Stimulated activated CD8-positive, alpha-beta memory T cell treated with anti-CD3 and anti-CD28 coated beads, Interleukin-7, amount 100 ng/mL, for 4 hours (primary cell): ENCODE data around the gene COMMD8.

Experiments
- DNase-seq, 2 donors: peaks; one replicate each; pipeline ENCODE4 v3.0.0-alpha.2; 2020; ENCODE audit warnings: low read depth in 2 of 2

The COMMD8 gene

GRCh38 chr4:47471591-47471990, 8.1 kb upstream of the COMMD8 start:
- no peak for DNase-seq

- DNase-seq: no peak
These were observed 7.6 kb upstream of the COMMD8 start for GRCh38 chr4:47471064-47471463.

GRCh38 chr4:47469951-47470350, 6.4 kb upstream of the COMMD8 start:
- no peak for DNase-seq

GRCh38 chr4:47468706-47469365, 5.3 kb upstream of the COMMD8 start:
- DNase-seq: no peak

- no peak for DNase-seq
These were observed 2.7 kb upstream of the COMMD8 start for GRCh38 chr4:47466056-47466785.

- DNase-seq: no peak
These were observed 1.5 kb upstream of the COMMD8 start for GRCh38 chr4:47465004-47465403.

- no peak for DNase-seq
These were observed 685 bp downstream of the COMMD8 start for GRCh38 chr4:47462799-47463234.

- no peak for DNase-seq
These were observed 11.8 kb downstream of the COMMD8 start for GRCh38 chr4:47451657-47452056.

GRCh38 chr4:47444031-47444430, 19.5 kb downstream of the COMMD8 start:
- DNase-seq: no peak

- DNase-seq: no peak
These were observed 20.5 kb downstream of the COMMD8 start for GRCh38 chr4:47442980-47443379.

- DNase-seq: no peak
These were observed 28.6 kb downstream of the COMMD8 start for GRCh38 chr4:47434931-47435330.

- no peak for DNase-seq
These were observed 30.8 kb downstream of the COMMD8 start for GRCh38 chr4:47432749-47433148.

GRCh38 chr4:47427935-47428334, 35.6 kb downstream of the COMMD8 start:
- no peak for DNase-seq

GRCh38 chr4:47425628-47426027, 37.9 kb downstream of the COMMD8 start:
- DNase-seq: no peak

GRCh38 chr4:47419296-47419695, 44.2 kb downstream of the COMMD8 start:
- DNase-seq: no peak

- no peak for DNase-seq
These were observed 45.4 kb downstream of the COMMD8 start for GRCh38 chr4:47418147-47418546.

GRCh38 chr4:47415719-47416118, 47.8 kb downstream of the COMMD8 start:
- DNase-seq: no peak

- no peak for DNase-seq
These were observed 50.0 kb downstream of the COMMD8 start for GRCh38 chr4:47413521-47413920.

GRCh38 chr4:47410271-47410670, 53.2 kb downstream of the COMMD8 start:
- no peak for DNase-seq

GRCh38 chr4:47406408-47406807, 57.1 kb downstream of the COMMD8 start:
- no peak for DNase-seq
